PC-3 (cell line): ENCODE results near the gene VPS52. TPM values are rescaled to one million over a fixed set of nuclear protein-coding genes. Genes with fewer than 3 reads are reported as not detected.

Experiments
- ATAC-seq: fragments of 200-7000 bp; cut with Tn5 transposase; 2 replicates; pipeline ENCODE4 v1.9.1; 2020; ENCODE audit warnings: mild to moderate bottlenecking, moderate library complexity
- BruUV-seq: library from RNA; stranded (reverse); fragments of 400-500 nt; replicated peaks from 2 replicates; lab custom pipeline; 2021; lab: Mats Ljungman, UMichigan
- CTCF ChIA-PET: fragments of 300-600 bp; sonication (Branson Sonifier 250); formaldehyde crosslinking; loops from one replicate; lab custom pipeline; 2022; ENCODE audit warnings: antibody characterized with exemption; lab: Charles Lee
- POLR2A ChIA-PET: fragments of 300-600 bp; sonication (Branson Sonifier 250); formaldehyde crosslinking; loops from one replicate; lab custom pipeline; 2022; ENCODE audit warnings: antibody characterized with exemption; ENCODE audit not compliant: unreplicated experiment; lab: Charles Lee
- DNase-seq: peaks from one replicate; pipeline ENCODE4 v3.0.0-alpha.2; 2015
- H2AFZ ChIP-seq: fragments of 300-600 bp; sonication (generic); 2 replicates; pipeline ENCODE4 v1.6.0; 2016; ENCODE audit warnings: antibody characterized with exemption, low read length
- H3F3A ChIP-seq: fragments of 300-600 bp; sonication (generic); one replicate; pipeline ENCODE4 v1.6.0; 2017; ENCODE audit warnings: antibody characterized with exemption, low read length, control low read depth, mild to moderate bottlenecking; ENCODE audit not compliant: unreplicated experiment
- H3K27ac ChIP-seq: fragments of 300-600 bp; sonication (generic); 2 replicates; pipeline ENCODE4 v1.5.1; 2016; ENCODE audit warnings: mild to moderate bottlenecking, low read length
- H3K27me3 ChIP-seq: fragments of 300-600 bp; sonication (generic); 2 replicates; pipeline ENCODE4 v1.6.1; 2016; ENCODE audit warnings: low read length, mixed read lengths
- H3K36me3 ChIP-seq: fragments of 300-600 bp; sonication (generic); 2 replicates; pipeline ENCODE4 v1.6.1; 2016; ENCODE audit warnings: low read depth, mixed run types, low read length, mixed read lengths
- H3K4me1 ChIP-seq: fragments of 300-600 bp; sonication (generic); 2 replicates; pipeline ENCODE4 v1.5.1; 2016; ENCODE audit warnings: low read length; ENCODE audit not compliant: insufficient read depth
- H3K4me2 ChIP-seq: fragments of 300-600 bp; sonication (generic); 2 replicates; pipeline ENCODE4 v1.6.0; 2016; ENCODE audit warnings: low read length
- H3K4me3 ChIP-seq: fragments of 300-600 bp; sonication (generic); 2 replicates; pipeline ENCODE4 v1.5.1; 2016; ENCODE audit warnings: mild to moderate bottlenecking, low read length, mixed read lengths
- H3K79me2 ChIP-seq: fragments of 300-600 bp; sonication (generic); 2 replicates; pipeline ENCODE4 v1.6.1; 2017; ENCODE audit warnings: low read length, mixed read lengths
- H3K9ac ChIP-seq: fragments of 300-600 bp; sonication (generic); 2 replicates; pipeline ENCODE4 v1.6.0; 2016; ENCODE audit warnings: mild to moderate bottlenecking, low read length
- H3K9me2 ChIP-seq: fragments of 300-600 bp; sonication (generic); replicated peaks from 2 replicates; pipeline ENCODE4 v1.6.1; 2016; ENCODE audit warnings: mixed run types, low read length, mixed read lengths
- H3K9me3 ChIP-seq: fragments of 300-600 bp; sonication (generic); 2 replicates; pipeline ENCODE4 v1.6.1; 2016; ENCODE audit warnings: low read length, mixed read lengths
- H4K20me1 ChIP-seq: fragments of 300-600 bp; sonication (generic); 2 replicates; pipeline ENCODE4 v1.6.1; 2016; ENCODE audit warnings: low read length, mixed read lengths
- EZH2 ChIP-seq: fragments of 300-600 bp; sonication (generic); IDR thresholded peaks from one replicate; pipeline ENCODE4 v1.6.1; 2017; ENCODE audit warnings: antibody characterized with exemption, mild to moderate bottlenecking, low read length; ENCODE audit not compliant: unreplicated experiment
- EZH2phosphoT487 ChIP-seq: fragments of 300-600 bp; sonication (generic); IDR thresholded peaks from 2 replicates; pipeline ENCODE4 v1.6.1; 2018; ENCODE audit warnings: mild to moderate bottlenecking, antibody characterized with exemption, low read length, borderline replicate concordance
- intact Hi-C: fragments of 100-400 bp; cut with micrococcal nuclease; formaldehyde crosslinking; loops from 2 replicates; pipeline ENCODE4 v1.9.0; 2023
- total RNA-seq: library from RNA; depleted of rRNA; stranded (reverse); fragments of >200 nt; gene quantifications from 2 replicates; pipeline ENCODE4 v1.2.3, GENCODE V29; 2014
- TF ChIP-seq, protein P1 (sequence below): fragments of 300-600 bp; sonication (generic); conservative IDR thresholded peaks from 2 replicates; pipeline ENCODE4 v1.5.1; 2017; ENCODE audit warnings: antibody characterized with exemption, low read depth, mild to moderate bottlenecking, low read length

Gene VPS52
- total RNA-seq, 1 experiment from 2014 or later: 33.7 TPM

DNA sequence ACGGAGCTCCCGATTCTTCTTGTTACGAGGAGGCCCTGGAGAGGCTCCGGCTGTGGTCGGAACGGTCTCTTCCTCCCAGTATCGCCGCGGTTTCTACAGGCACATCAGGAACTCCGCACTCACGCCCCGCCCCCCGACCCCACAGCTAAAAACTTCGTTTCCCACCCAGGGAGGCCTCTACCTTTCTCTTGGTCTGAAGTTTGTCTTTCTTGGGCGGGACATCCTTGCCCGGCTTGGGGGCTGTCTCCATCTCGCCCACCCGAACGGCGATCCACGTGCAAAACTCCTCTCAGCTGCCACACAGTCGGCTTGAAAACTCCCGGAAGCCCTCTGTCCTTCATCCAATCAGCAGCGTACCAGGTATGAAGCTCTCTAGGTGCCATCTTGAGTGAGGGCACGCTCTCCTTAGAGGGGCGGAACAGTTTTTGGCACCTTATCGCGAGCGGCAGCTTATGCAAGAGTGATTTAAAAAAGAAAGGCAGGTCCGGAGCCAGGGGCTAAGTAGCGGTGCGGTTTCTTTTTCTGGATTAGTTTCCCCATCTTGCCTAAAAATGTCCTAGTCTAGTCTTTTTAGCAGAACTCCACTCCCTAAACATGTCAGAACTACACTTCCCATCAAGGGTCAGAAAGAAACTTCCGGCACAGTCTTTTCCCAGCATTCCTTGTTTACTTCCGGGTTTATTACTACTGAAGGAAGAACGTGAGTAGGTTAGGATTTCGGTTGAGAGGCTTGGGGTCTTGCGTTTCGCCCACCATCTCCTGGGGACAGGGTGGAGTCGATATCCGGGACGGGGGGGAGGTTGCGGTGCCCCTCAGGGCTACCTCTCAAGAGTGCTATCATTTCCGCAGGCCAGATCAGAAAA is 17.5 kb upstream of the VPS52 start, which contains the start of the genes PFDN6 and WDR46:
Gene PFDN6, plus strand, starts transcription at position 681 of the 863 bp plus-strand sequence. CDS start 256 bp downstream, outside the sequence.
Gene WDR46, minus strand, starts transcription at position 319 of the 863 bp plus-strand sequence. Its CDS starts 69 bp downstream, at position 250.
- Histone ChIP-seq H4K20me1 (no peaks in the 10 kb centered on the region), H3K9me2 (no peaks in the 10 kb centered on the region), H3F3A (no peaks in the 10 kb centered on the region), H2AFZ (peak within 1 kb of the TSS; percentile 98), H3K9ac (peak within 1 kb of the TSS; percentile 91), H3K27ac (peak within 1 kb of the TSS; percentile 6), H3K9me3 (no peaks in the 10 kb centered on the region), H3K27me3 (no peaks in the 10 kb centered on the region), H3K4me2 (peak within 1 kb of the TSS; percentile 98), H3K4me1 (peaks cover 17% of the 10 kb centered on the region), H3K36me3 (peaks cover 41% of the 10 kb centered on the region), H3K79me2 (peaks cover 52% of the 10 kb centered on the region), H3K4me3 (peak within 1 kb of the TSS; percentile 97)
- TF ChIP-seq, protein P1, sequence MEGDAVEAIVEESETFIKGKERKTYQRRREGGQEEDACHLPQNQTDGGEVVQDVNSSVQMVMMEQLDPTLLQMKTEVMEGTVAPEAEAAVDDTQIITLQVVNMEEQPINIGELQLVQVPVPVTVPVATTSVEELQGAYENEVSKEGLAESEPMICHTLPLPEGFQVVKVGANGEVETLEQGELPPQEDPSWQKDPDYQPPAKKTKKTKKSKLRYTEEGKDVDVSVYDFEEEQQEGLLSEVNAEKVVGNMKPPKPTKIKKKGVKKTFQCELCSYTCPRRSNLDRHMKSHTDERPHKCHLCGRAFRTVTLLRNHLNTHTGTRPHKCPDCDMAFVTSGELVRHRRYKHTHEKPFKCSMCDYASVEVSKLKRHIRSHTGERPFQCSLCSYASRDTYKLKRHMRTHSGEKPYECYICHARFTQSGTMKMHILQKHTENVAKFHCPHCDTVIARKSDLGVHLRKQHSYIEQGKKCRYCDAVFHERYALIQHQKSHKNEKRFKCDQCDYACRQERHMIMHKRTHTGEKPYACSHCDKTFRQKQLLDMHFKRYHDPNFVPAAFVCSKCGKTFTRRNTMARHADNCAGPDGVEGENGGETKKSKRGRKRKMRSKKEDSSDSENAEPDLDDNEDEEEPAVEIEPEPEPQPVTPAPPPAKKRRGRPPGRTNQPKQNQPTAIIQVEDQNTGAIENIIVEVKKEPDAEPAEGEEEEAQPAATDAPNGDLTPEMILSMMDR: no peak
- TF ChIP-seq EZH2phosphoT487 (no peak), EZH2 (no peak)
- CTCF ChIA-PET: no interaction called here
- intact Hi-C loops: loop anchor here (1.0 kb wide), 1 partner anchor 10 kb away; no protein-coding TSS in a partner anchor
- peak; percentile 95 for ATAC-seq
- DNase-seq: peak; percentile 88
- POLR2A ChIA-PET: interaction anchor here (0.6 to 1.5 kb wide), 4 partner anchors 10 to 317 kb away, joined by 4 to 12 read pairs (median 8); partner anchors contain the start of genes RPS18 and VPS52
- no TSS peak for BruUV-seq

DNA sequence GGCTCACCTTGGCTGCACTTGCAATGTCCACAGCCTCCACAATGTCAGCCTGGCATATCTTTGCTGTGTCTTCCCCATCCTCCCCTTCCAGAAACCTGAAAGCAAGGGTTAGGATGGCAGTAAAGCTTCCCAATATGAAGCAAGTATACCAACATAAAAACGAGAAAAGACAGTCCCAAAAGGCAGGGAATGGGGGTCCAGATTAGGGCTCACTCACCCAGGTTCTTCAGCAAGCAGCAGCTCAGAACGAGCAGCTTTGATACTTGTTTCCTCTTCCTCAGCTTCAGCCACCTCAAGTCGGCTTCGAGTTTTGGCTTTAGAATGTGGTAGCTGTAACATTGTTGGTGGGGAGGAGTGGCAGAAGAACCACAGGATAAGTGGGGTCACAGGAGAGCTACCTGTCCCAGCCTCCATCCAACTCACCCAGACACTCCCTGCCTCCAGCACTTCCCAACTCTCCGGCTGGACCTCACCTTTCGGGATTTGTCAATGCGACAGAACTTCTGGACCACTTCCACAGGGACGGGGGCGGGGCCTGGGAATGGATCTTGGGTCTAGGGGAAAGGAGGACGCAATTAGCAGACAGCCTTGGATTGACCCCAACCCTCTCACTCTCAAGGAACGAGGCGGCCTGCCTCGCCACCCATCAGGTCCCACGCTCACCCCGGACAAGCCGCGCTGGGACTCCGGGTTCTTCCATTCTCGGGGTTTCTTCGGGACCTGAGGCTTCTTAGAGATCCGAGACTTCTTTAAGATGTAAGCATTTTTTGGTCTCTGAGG is 16.7 kb upstream of the VPS52 start:
- ChIA-PET CTCF (no interaction called here), POLR2A (interaction anchor here (1.1 to 1.5 kb wide), 2 partner anchors 11 to 16 kb away, joined by 4 to 7 read pairs; partner anchors contain the start of genes RPS18 and VPS52)
- H4K20me1 ChIP-seq: no peaks in the 10 kb centered on the region
- peak overlapping the region; percentile 97 for H3K4me3 ChIP-seq
- BruUV-seq: TSS peak; percentile 68
- peaks cover 17% of the 10 kb centered on the region for H3K4me1 ChIP-seq
- H3K9ac ChIP-seq: peak overlapping the region; percentile 91
- peak overlapping the region; percentile 98 for H3K4me2 ChIP-seq
- DNase-seq (no peak), ATAC-seq (no peak)
- no peaks in the 10 kb centered on the region for H3K27me3 ChIP-seq
- peaks cover 42% of the 10 kb centered on the region for H3K36me3 ChIP-seq
- peaks cover 52% of the 10 kb centered on the region for H3K79me2 ChIP-seq
- TF ChIP-seq EZH2: no peak
- TF ChIP-seq, protein P1: no peak
- TF ChIP-seq EZH2phosphoT487: no peak
- H3K9me3 ChIP-seq: no peaks in the 10 kb centered on the region
- intact Hi-C loops: no loop called here
- H3K9me2 ChIP-seq: no peaks in the 10 kb centered on the region
- H3K27ac ChIP-seq: peak overlapping the region; percentile 6
- no peaks in the 10 kb centered on the region for H3F3A ChIP-seq
- peak overlapping the region; percentile 98 for H2AFZ ChIP-seq
